Uterus (tissue), 4 donors: ENCODE results near the gene HDAC7. TPM values are rescaled to one million over a fixed set of nuclear protein-coding genes. Genes with fewer than 3 reads are reported as not detected.
A peak's percentile ranks its signal among the peaks of the same experiment; 100 is the strongest.

Experiments
- DNase-seq, 2 donors: peaks; one replicate each; pipeline ENCODE4 v3.0.0-alpha.2; 2019 to 2020
- H3K27ac ChIP-seq, 2 donors: fragments of 200-600 bp; sonication (generic); 1 replicate in 1 of 2; 2 replicates in 1 of 2; pipeline ENCODE4 v1.5.1; 2016 to 2018
- H3K27me3 ChIP-seq, 2 donors: fragments of 200-600 bp; sonication (generic); one replicate each; pipeline ENCODE4 v1.5.1; 2018 to 2019; ENCODE audit warnings: control low read depth in 1 of 2
- H3K36me3 ChIP-seq, 2 donors: fragments of 200-600 bp; sonication (generic); one replicate each; pipeline ENCODE4 v1.5.1; 2019; ENCODE audit warnings: control low read depth in 1 of 2
- H3K4me1 ChIP-seq, 2 donors: fragments of 200-600 bp; sonication (generic); one replicate each; pipeline ENCODE4 v1.5.1; 2018 to 2019; ENCODE audit warnings: control low read depth in 1 of 2
- H3K4me3 ChIP-seq, 2 donors: fragments of 200-600 bp; sonication (generic); 1 replicate in 1 of 2; 2 replicates in 1 of 2; pipeline ENCODE4 v1.5.1; 2018 to 2019; ENCODE audit warnings: mild to moderate bottlenecking in 1 of 2
- H3K9me3 ChIP-seq, 2 donors: fragments of 200-600 bp; sonication (generic); one replicate each; pipeline ENCODE4 v1.5.1; 2019; ENCODE audit warnings: control low read depth in 1 of 2
- POLR2A ChIP-seq, 2 donors: fragments of 450-650 bp; IDR thresholded peaks; one replicate each; pipeline ENCODE4 v1.6.1; 2016; ENCODE audit warnings: antibody characterized with exemption in 2 of 2, mild to moderate bottlenecking in 1 of 2, moderate library complexity in 1 of 2
- intact Hi-C: fragments of 100-400 bp; cut with DNase I; formaldehyde crosslinking; loops from one replicate; pipeline ENCODE4 v1.15.1; 2023; ENCODE audit warnings: low total_unique reads
- total RNA-seq, 4 donors: library from RNA; depleted of rRNA in 3 of 4; stranded (reverse); fragments of >200 nt in 3 of 4; gene quantifications; one replicate each; pipeline versions ENCODE4 v1.1.0 to v1.2.4, GENCODE V29; 2014 to 2023
- TF ChIP-seq, protein P1 (sequence below), 4 experiments: fragments of 200-600 bp in 2 of 4; fragments of 450-650 bp in 2 of 4; sonication (generic) in 2 of 4; IDR thresholded peaks; one replicate each; pipeline ENCODE4 v1.5.1; 2016 to 2019; ENCODE audit warnings: antibody characterized with exemption in 4 of 4, mild to moderate bottlenecking in 2 of 4, moderate library complexity in 1 of 4
- donor health status: DM: yes; HTN: yes; CAD: no.

The HDAC7 gene
- total RNA-seq, 4 donors from 2014 or later = 33.0 to 191 (median 42.5) TPM

DNA sequence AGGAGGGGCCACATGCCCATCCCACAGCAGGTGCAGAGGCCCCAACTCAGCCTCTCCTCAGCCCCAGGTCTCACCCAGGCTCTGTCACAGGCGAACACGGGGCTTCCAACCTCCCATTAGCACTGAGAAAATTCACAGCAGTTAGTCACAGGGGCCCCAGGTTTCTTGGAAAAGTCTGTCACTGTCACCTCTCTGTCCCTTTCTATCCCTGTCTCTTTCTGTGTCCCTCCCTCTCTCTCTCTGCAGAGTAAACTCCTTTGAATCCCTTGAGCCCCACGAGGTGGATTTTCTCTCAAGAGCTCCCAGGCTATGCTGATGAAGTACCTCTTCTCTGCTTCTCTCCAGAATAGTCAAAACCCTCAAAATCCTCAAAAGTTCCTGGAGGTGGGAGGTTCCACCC, 80.4 kb downstream of the HDAC7 start:
- no peak for TF ChIP-seq POLR2A (IDR thresholded peaks at IDR 0.05)
- TF ChIP-seq, protein P1, sequence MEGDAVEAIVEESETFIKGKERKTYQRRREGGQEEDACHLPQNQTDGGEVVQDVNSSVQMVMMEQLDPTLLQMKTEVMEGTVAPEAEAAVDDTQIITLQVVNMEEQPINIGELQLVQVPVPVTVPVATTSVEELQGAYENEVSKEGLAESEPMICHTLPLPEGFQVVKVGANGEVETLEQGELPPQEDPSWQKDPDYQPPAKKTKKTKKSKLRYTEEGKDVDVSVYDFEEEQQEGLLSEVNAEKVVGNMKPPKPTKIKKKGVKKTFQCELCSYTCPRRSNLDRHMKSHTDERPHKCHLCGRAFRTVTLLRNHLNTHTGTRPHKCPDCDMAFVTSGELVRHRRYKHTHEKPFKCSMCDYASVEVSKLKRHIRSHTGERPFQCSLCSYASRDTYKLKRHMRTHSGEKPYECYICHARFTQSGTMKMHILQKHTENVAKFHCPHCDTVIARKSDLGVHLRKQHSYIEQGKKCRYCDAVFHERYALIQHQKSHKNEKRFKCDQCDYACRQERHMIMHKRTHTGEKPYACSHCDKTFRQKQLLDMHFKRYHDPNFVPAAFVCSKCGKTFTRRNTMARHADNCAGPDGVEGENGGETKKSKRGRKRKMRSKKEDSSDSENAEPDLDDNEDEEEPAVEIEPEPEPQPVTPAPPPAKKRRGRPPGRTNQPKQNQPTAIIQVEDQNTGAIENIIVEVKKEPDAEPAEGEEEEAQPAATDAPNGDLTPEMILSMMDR (IDR thresholded peaks at IDR 0.05) = no peak
- no peak for DNase-seq
- no peaks in the 10 kb centered on the region for H3K9me3 ChIP-seq
- no peak overlapping the region for H3K4me3 ChIP-seq
- no peaks in the 10 kb centered on the region for H3K27me3 ChIP-seq
- H3K27ac ChIP-seq = peak overlapping the region; percentile 17 to 79
- H3K36me3 ChIP-seq = no peaks in the 10 kb centered on the region
- peaks cover 9 to 30% of the 10 kb centered on the region in 2 donors for H3K4me1 ChIP-seq
- intact Hi-C loops = no loop called here

DNA sequence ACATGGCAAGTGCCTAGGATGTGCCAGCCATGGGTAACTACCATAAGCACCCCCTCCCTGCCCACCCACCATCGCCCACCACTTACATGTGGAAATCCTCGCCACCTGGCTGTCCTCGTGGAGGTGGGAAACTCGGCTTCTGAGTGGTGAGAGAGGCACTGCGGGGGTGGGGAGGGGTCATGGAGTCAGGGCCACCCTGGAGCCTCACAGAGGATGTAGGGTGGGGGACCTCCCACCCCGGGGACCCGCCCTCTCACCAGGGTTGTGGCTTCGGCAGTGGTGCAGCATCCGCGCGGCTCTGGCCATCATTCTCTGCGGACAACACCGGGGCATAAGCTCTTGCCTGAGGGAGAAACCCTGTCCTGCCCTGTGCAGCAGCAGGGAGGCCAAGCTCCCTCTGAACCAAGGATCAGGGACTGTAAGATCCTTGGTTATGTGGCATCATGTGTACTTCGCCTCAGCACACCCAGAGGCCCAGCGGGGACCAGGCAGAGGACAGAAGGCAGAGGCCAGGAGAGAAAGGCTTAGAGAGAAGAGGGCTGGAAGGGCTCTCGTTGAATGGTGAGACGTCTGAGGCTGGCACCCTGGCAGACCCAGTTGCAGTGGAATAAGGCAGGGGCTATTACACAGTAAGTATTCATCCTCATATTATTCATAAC, 81.6 kb downstream of the HDAC7 start:
- intact Hi-C loops = no loop called here
- no peak overlapping the region for H3K4me3 ChIP-seq
- H3K9me3 ChIP-seq = no peaks in the 10 kb centered on the region
- H3K4me1 ChIP-seq = peaks cover 9 to 30% of the 10 kb centered on the region in 2 donors
- no peaks in the 10 kb centered on the region for H3K27me3 ChIP-seq
- peak in 1 of 2 donors; percentile 36 for DNase-seq
- H3K27ac ChIP-seq = peak overlapping the region; percentile 79 to 84
- TF ChIP-seq, protein P1 (IDR thresholded peaks at IDR 0.05) = no peak
- no peak for TF ChIP-seq POLR2A (IDR thresholded peaks at IDR 0.05)
- H3K36me3 ChIP-seq = no peaks in the 10 kb centered on the region

DNA sequence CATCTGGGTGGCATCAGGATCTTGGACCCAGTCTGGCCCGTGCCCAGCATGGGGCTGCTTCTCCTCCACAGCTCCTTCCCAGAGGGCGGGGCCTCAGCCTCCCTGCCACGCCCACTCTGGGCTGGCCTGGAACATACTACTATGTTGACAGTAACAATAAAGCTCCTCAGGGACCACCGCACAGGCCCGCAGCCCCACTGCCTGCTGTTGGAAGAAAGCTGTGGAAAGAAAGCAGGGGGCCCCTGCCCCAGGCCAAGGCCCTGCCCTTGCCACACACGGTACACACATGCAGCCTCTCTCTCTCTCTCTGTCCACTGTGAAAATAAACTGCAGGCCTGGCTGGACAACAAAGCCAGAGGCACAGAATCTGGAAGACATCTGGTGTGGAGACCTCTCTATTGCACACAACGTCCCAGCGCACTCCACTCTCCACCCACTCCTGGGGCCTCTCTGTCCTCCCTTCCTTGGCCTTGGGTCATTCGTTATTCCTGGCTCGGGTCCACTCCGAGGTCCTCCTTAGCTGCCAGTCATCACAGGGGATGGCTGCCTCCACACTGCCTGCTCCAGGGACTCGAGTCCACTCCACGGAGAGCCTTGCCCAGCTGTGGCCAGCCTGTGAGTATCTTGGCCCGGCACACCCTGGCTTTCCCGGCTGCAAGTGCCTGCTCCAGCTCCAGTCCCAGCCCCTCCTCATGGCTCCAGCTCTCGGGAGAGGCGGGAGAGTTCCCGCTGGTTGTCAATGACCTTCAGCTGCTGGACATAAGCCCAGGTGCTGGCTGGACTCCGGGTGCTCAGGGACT, 82.6 kb downstream of the HDAC7 start:
- no peak for TF ChIP-seq POLR2A (IDR thresholded peaks at IDR 0.05)
- TF ChIP-seq, protein P1 (IDR thresholded peaks at IDR 0.05) = no peak
- Histone ChIP-seq H3K9me3 (no peaks in the 10 kb centered on the region), H3K36me3 (no peaks in the 10 kb centered on the region), H3K4me1 (peaks cover 9 to 30% of the 10 kb centered on the region in 2 donors), H3K4me3 (peak overlapping the region in 1 of 2 donors; percentile 8), H3K27ac (peak overlapping the region; percentile 79 to 84), H3K27me3 (no peaks in the 10 kb centered on the region)
- DNase-seq = peak; percentile 85 to 89
- intact Hi-C loops = no loop called here

DNA sequence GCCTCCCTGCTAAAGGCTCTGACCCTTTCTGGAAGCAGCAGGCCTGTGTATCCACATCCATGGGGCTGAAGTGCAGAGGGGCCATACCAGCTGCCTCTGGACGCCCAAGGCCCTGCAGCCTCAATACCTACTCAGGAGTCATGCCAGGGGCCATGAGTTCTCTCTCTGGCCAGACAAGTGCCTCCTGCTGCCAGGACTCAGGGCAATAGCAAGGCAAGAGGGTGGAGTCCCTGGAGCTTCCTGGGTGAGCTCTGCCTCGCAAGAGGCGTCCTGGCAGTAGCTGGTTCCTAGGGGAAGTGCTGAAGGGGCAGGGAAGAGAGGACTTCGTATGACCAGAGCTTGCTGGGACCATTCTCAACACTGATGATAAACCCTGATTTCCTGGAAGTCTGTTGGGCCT, 83.5 kb downstream of the HDAC7 start:
- TF ChIP-seq POLR2A (IDR thresholded peaks at IDR 0.05) = no peak
- H3K4me3 ChIP-seq = no peak overlapping the region
- no peaks in the 10 kb centered on the region for H3K27me3 ChIP-seq
- peak overlapping the region; percentile 79 to 84 for H3K27ac ChIP-seq
- H3K9me3 ChIP-seq = no peaks in the 10 kb centered on the region
- no peak for DNase-seq
- peaks cover 9 to 30% of the 10 kb centered on the region in 2 donors for H3K4me1 ChIP-seq
- H3K36me3 ChIP-seq = no peaks in the 10 kb centered on the region
- intact Hi-C loops = no loop called here

DNA sequence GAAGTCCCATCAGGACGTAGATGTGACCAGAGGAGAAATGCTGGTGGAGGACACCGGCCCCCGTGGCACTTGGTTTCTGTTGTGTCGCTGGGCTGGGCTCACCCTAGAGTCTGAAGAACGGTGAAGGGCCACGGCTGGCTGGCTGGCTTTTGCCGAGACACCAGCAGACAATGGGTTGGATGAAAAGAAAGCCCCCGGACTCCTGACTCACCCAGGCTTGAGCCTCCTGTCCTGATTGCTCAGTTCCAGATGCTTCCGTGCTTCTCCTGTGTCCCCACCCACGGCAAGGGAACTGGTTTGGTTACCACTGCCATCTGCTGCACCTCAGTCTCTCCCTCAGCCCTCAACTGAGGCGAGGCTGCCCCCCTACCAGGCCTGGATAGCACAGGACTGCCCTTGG, 84.1 kb downstream of the HDAC7 start:
- no peak for DNase-seq
- H3K4me3 ChIP-seq = no peak overlapping the region
- no peaks in the 10 kb centered on the region for H3K27me3 ChIP-seq
- peak overlapping the region; percentile 79 to 84 for H3K27ac ChIP-seq
- TF ChIP-seq, protein P1 (IDR thresholded peaks at IDR 0.05) = no peak
- no peak for TF ChIP-seq POLR2A (IDR thresholded peaks at IDR 0.05)
- peaks cover 9 to 30% of the 10 kb centered on the region in 2 donors for H3K4me1 ChIP-seq
- H3K36me3 ChIP-seq = no peaks in the 10 kb centered on the region
- intact Hi-C loops = no loop called here
- H3K9me3 ChIP-seq = no peaks in the 10 kb centered on the region
